MM.1S (cell line): ENCODE data around the gene FAM114A1.

Source experiments
- CTCF ChIP-seq: fragments of 300-600 bp; sonication (generic); IDR thresholded peaks from 2 replicates; pipeline ENCODE4 v1.5.1; 2016; ENCODE audit warnings: antibody characterized with exemption, low read length, mixed read lengths
- EZH2phosphoT487 ChIP-seq: fragments of 300-600 bp; sonication (generic); IDR thresholded peaks from 2 replicates; pipeline ENCODE4 v1.6.1; 2018; ENCODE audit warnings: antibody characterized with exemption, low read length

- no peak for TF ChIP-seq CTCF
- TF ChIP-seq EZH2phosphoT487, result no peak
Measured at GRCh38 chr4:38928974-38929373, 61.4 kb downstream of the FAM114A1 start.
